ENCODE measurements around the gene TTLL5.

Gene TTLL5

GRCh38 chr14:75999511-76000190 lies 338.6 kb downstream of the TTLL5 start (continued):
- no peak for TF ChIP-seq POU6F1 (CRISPR knock-in tag; IDR thresholded peaks at IDR 0.05; ENCODE audit: borderline replicate concordance, low read depth)
- TF ChIP-seq ZNF8 (CRISPR knock-in tag; IDR thresholded peaks at IDR 0.05) = no peak
- no peak for TF ChIP-seq GLIS3 (CRISPR knock-in tag; IDR thresholded peaks at IDR 0.05)
- no peak for TF ChIP-seq ZFP30 (CRISPR knock-in tag; IDR thresholded peaks at IDR 0.05)
- TF ChIP-seq ZNF70 (CRISPR knock-in tag; IDR thresholded peaks at IDR 0.05) = no peak
- no peak for TF ChIP-seq PPARA (CRISPR knock-in tag; IDR thresholded peaks at IDR 0.05; ENCODE audit: borderline replicate concordance)
- no peak for TF ChIP-seq ZC3H10 (CRISPR knock-in tag; IDR thresholded peaks at IDR 0.05)
- no peak for TF ChIP-seq RARB (CRISPR knock-in tag; IDR thresholded peaks at IDR 0.05)

DNA sequence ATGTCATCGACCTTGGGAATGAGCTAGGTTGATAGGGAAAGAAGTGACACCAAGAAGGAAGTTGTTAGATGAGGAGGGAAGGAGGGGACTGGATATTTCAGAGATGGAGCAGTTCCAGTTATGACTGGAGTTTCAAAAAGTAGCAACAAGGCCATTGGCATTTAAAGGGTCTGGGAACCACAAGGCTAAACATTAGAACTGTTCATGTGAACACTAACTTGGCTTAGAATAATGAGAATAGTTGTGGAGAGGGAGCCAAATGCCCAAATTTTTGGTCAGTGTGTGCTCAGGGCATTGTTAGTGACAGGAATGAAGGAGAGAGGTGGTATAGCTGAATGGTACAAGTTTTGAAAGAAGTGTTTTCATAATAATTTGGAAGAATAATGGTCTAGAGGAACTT lies 341.3 kb downstream of the TTLL5 start:
- TF ChIP-seq ZNF70 (CRISPR knock-in tag; IDR thresholded peaks at IDR 0.05) (no peak), POU6F1 (CRISPR knock-in tag; IDR thresholded peaks at IDR 0.05; ENCODE audit: borderline replicate concordance, low read depth) (no peak), ESRRG (CRISPR knock-in tag; IDR thresholded peaks at IDR 0.05) (no peak), BACH2 (CRISPR knock-in tag; IDR thresholded peaks at IDR 0.05; ENCODE audit: borderline replicate concordance) (no peak), CSDC2 (CRISPR knock-in tag; IDR thresholded peaks at IDR 0.05) (no peak), OSR1 (CRISPR knock-in tag; IDR thresholded peaks at IDR 0.05) (no peak), ZC3H10 (CRISPR knock-in tag; IDR thresholded peaks at IDR 0.05) (no peak), ZFP3 (CRISPR knock-in tag; IDR thresholded peaks at IDR 0.05) (no peak), ARNTL (CRISPR knock-in tag; IDR thresholded peaks at IDR 0.05; ENCODE audit: borderline replicate concordance, low read depth) (no peak), TOX (CRISPR knock-in tag; IDR thresholded peaks at IDR 0.05; ENCODE audit: borderline replicate concordance) (no peak), ZFP30 (CRISPR knock-in tag; IDR thresholded peaks at IDR 0.05) (no peak), RARB (CRISPR knock-in tag; IDR thresholded peaks at IDR 0.05) (no peak), PATZ1 (CRISPR knock-in tag; IDR thresholded peaks at IDR 0.05; ENCODE audit: borderline replicate concordance) (no peak), PPARA (CRISPR knock-in tag; IDR thresholded peaks at IDR 0.05; ENCODE audit: borderline replicate concordance) (no peak), ZNF8 (CRISPR knock-in tag; IDR thresholded peaks at IDR 0.05) (no peak), GLIS3 (CRISPR knock-in tag; IDR thresholded peaks at IDR 0.05) (no peak), ISL1 (CRISPR knock-in tag; IDR thresholded peaks at IDR 0.05) (no peak)
- no peak for ATAC-seq

Measured in SK-N-SH treated with all-trans-retinoic acid at 6 μM for 48 hours (cell line).